ENCODE data around the gene CELF4.

CELF4 gene

DNA sequence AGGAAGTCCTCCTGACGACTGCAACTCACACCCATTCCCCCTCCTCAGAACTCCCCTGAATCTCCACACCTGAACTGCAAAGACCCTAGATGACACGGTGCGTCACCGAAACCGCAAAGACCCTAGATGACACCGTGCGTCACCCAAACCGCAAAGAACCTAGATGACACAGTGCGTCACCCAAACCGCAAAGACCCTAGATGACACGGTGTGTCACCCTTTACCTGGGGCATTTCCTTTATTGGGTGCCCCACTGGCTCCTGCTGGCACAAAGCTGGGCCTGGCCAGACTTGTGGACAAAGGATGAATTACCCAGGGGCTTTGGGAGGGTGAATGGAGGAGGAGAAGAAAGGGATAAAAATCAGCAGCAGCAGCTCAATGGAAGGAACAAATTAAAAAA is 123.8 kb downstream of the CELF4 start:
- no peak overlapping the region for H3K27ac ChIP-seq (replicated peaks)
- DNase-seq (ENCODE audit: low read depth in 1 of 2, low spot score in 1 of 2): no peak
- H3K4me3 ChIP-seq (replicated peaks; ENCODE audit: insufficient read depth, low read length): no peak overlapping the region
- TF ChIP-seq, protein P1, sequence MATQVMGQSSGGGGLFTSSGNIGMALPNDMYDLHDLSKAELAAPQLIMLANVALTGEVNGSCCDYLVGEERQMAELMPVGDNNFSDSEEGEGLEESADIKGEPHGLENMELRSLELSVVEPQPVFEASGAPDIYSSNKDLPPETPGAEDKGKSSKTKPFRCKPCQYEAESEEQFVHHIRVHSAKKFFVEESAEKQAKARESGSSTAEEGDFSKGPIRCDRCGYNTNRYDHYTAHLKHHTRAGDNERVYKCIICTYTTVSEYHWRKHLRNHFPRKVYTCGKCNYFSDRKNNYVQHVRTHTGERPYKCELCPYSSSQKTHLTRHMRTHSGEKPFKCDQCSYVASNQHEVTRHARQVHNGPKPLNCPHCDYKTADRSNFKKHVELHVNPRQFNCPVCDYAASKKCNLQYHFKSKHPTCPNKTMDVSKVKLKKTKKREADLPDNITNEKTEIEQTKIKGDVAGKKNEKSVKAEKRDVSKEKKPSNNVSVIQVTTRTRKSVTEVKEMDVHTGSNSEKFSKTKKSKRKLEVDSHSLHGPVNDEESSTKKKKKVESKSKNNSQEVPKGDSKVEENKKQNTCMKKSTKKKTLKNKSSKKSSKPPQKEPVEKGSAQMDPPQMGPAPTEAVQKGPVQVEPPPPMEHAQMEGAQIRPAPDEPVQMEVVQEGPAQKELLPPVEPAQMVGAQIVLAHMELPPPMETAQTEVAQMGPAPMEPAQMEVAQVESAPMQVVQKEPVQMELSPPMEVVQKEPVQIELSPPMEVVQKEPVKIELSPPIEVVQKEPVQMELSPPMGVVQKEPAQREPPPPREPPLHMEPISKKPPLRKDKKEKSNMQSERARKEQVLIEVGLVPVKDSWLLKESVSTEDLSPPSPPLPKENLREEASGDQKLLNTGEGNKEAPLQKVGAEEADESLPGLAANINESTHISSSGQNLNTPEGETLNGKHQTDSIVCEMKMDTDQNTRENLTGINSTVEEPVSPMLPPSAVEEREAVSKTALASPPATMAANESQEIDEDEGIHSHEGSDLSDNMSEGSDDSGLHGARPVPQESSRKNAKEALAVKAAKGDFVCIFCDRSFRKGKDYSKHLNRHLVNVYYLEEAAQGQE (IDR thresholded peaks at IDR 0.05; ENCODE audit: insufficient replicate concordance, low read depth): no peak
- no peak for TF ChIP-seq POLR2AphosphoS5 (IDR thresholded peaks at IDR 0.05; ENCODE audit: low read depth)
- TF ChIP-seq, protein P2, sequence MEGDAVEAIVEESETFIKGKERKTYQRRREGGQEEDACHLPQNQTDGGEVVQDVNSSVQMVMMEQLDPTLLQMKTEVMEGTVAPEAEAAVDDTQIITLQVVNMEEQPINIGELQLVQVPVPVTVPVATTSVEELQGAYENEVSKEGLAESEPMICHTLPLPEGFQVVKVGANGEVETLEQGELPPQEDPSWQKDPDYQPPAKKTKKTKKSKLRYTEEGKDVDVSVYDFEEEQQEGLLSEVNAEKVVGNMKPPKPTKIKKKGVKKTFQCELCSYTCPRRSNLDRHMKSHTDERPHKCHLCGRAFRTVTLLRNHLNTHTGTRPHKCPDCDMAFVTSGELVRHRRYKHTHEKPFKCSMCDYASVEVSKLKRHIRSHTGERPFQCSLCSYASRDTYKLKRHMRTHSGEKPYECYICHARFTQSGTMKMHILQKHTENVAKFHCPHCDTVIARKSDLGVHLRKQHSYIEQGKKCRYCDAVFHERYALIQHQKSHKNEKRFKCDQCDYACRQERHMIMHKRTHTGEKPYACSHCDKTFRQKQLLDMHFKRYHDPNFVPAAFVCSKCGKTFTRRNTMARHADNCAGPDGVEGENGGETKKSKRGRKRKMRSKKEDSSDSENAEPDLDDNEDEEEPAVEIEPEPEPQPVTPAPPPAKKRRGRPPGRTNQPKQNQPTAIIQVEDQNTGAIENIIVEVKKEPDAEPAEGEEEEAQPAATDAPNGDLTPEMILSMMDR (IDR thresholded peaks at IDR 0.05; ENCODE audit: insufficient read depth, low read length): no peak
- no peak for TF ChIP-seq GABPA (IDR thresholded peaks at IDR 0.05; ENCODE audit: low read depth)
- TF ChIP-seq SPI1 (IDR thresholded peaks at IDR 0.05; ENCODE audit: borderline replicate concordance, low read depth): no peak
- H3K27me3 ChIP-seq (ENCODE audit: insufficient read depth, poor library complexity, severe bottlenecking): peaks cover 4% of the 10 kb centered on the region

DNA sequence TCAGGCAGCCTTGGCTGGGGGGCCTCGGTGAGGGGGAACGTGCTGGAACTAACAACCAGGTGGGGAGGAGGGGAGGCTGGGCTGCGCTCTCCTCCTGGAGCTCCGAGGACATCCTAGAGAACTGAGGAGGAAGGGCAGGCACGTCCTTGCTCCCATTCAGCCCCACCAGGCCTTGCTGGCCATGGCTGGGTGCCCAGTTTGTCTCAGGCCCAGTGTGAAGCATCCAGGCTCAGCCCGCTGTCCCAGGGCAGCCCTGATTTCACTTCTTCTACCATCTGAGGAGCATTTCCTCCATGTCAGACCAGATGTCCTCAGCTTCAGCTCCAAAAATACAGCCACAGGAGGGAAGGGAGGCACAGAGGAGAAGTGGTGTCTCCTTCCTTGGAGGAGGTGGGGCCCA is 125.4 kb downstream of the CELF4 start:
- no peak overlapping the region for H3K27ac ChIP-seq (replicated peaks)
- TF ChIP-seq, protein P1 (IDR thresholded peaks at IDR 0.05; ENCODE audit: insufficient replicate concordance, low read depth): no peak
- TF ChIP-seq SPI1 (IDR thresholded peaks at IDR 0.05; ENCODE audit: borderline replicate concordance, low read depth) (no peak), POLR2AphosphoS5 (IDR thresholded peaks at IDR 0.05; ENCODE audit: low read depth) (no peak), GABPA (IDR thresholded peaks at IDR 0.05; ENCODE audit: low read depth) (no peak)
- TF ChIP-seq, protein P2 (IDR thresholded peaks at IDR 0.05; ENCODE audit: insufficient read depth, low read length): no peak
- no peak overlapping the region for H3K4me3 ChIP-seq (replicated peaks; ENCODE audit: insufficient read depth, low read length)
- no peak for DNase-seq (ENCODE audit: low read depth in 1 of 2, low spot score in 1 of 2)
- peaks cover 17% of the 10 kb centered on the region for H3K27me3 ChIP-seq (ENCODE audit: insufficient read depth, poor library complexity, severe bottlenecking)

DNA sequence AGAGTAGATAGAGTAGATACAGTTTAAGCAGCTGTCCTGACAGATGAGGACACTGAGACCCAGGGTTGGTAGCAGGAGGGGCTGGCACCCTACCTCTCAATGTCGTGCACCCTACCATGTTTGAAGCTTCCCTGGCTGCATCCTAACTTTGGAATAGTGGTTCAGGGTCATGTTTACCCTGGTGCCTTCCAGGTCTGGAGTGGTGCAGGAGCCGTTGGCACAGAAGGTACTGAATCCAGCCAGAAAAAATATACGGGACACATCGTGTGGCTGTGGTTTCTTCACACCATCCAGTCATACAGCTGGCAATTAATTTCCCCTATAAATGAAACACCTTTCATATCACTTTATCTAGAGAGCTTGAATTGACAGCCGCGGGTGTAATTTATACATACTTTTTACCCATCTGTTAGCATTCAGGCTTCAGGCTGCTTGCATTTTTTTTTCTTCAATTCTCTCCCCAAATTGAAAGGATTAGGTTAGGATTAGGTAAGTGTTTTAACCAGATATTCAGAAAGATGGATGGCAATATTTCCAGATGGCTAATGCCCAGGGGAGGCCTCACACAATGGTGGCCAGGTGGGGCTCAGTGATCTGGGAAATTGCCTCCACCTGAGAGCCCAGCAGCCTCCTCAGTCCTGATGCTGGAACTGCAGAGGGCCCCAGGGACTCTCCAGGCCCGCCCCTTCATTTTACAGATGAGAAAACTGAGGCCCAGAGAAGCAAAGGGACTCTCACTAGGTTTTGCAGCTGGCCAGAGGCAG is 127.0 kb downstream of the CELF4 start:
- TF ChIP-seq, protein P2 (IDR thresholded peaks at IDR 0.05; ENCODE audit: insufficient read depth, low read length): no peak
- TF ChIP-seq, protein P1 (IDR thresholded peaks at IDR 0.05; ENCODE audit: insufficient replicate concordance, low read depth): no peak
- no peak for TF ChIP-seq GABPA (IDR thresholded peaks at IDR 0.05; ENCODE audit: low read depth)
- no peak for TF ChIP-seq SPI1 (IDR thresholded peaks at IDR 0.05; ENCODE audit: borderline replicate concordance, low read depth)
- TF ChIP-seq POLR2AphosphoS5 (IDR thresholded peaks at IDR 0.05; ENCODE audit: low read depth): no peak
- DNase-seq (ENCODE audit: low read depth in 1 of 2, low spot score in 1 of 2): no peak
- H3K4me3 ChIP-seq (replicated peaks; ENCODE audit: insufficient read depth, low read length): no peak overlapping the region
- H3K27me3 ChIP-seq (ENCODE audit: insufficient read depth, poor library complexity, severe bottlenecking): peaks cover 20% of the 10 kb centered on the region
- no peak overlapping the region for H3K27ac ChIP-seq (replicated peaks)
